Pancreas (tissue), 10 donors: ENCODE data around the gene ANKRD9. TPM values are rescaled to one million over a fixed set of nuclear protein-coding genes. Genes with fewer than 3 reads are reported as not detected.
A peak's percentile ranks its signal among the peaks of the same experiment; 100 is the strongest.

Experiments
- ATAC-seq, 4 donors: fragments of 200-7000 bp; cut with Tn5 transposase; one replicate each; pipeline versions ENCODE4 v1.8.0 to v1.9.1; 2020; ENCODE audit warnings: mild to moderate bottlenecking in 4 of 4, moderate library complexity in 4 of 4
- DNase-seq, 6 donors: peaks; one replicate each; pipeline ENCODE4 v3.0.0-alpha.2; 2020
- FAIRE-seq: peaks from 2 replicates; lab custom pipeline; 2012; peaks lifted over from hg19 to GRCh38; lab: Jason Lieb, UNC
- H3K27ac ChIP-seq, 4 donors: fragments of 200-600 bp; sonication (generic); 1 replicate in 3 of 4; 2 replicates in 1 of 4; pipeline versions ENCODE4 v1.5.0 to v1.8.0; 2020
- H3K27me3 ChIP-seq, 4 donors: fragments of 200-600 bp; one replicate each; pipeline ENCODE4 v1.8.0; 2021
- H3K36me3 ChIP-seq, 3 donors: fragments of 200-600 bp; sonication (generic) in 1 of 3; one replicate each; pipeline versions ENCODE4 v1.5.0 to v1.8.0; 2020 to 2021
- H3K4me1 ChIP-seq, 3 donors: fragments of 200-600 bp; one replicate each; pipeline ENCODE4 v1.8.0; 2021
- H3K4me3 ChIP-seq, 4 donors: fragments of 200-600 bp; sonication (generic) in 2 of 4; one replicate each; pipeline versions ENCODE4 v1.5.0 to v1.8.0; 2020 to 2021
- H3K9me3 ChIP-seq, 4 donors: fragments of 200-600 bp; one replicate each; pipeline ENCODE4 v1.8.0; 2021
- WGBS, 2 donors: extraction: QIAGEN DNeasy Blood & Tissue Kit; methylation state at CpG; one replicate each; pipeline ENCODE4 v1.1.7; 2013; 5-methylcytosine and 5-hydroxymethylcytosine counted together
- intact Hi-C, 3 donors: fragments of 100-400 bp; cut with DNase I; formaldehyde crosslinking; loops; one replicate each; pipeline versions ENCODE4 v1.11.1 to v1.14.2; 2022
- polyA plus RNA-seq, 2 donors: library from polyadenylated mRNA; stranded (reverse); fragments of 200-250 nt; gene quantifications; one replicate each; pipeline ENCODE4 v1.2.3, GENCODE V29; 2013
- total RNA-seq, 6 donors: library from RNA; stranded (reverse); fragmentation: NEBNext Ultra II Directional in 4 of 6; extraction: Animal tissue kit (Norgen Biotek cat#: 25700) in 4 of 6; gene quantifications; one replicate each; pipeline versions ENCODE4 v1.2.1 to v1.2.4, GENCODE V29; 2021 to 2023
- TF ChIP-seq, protein P1 (sequence below), 4 donors: fragments of 200-600 bp; sonication (generic) in 3 of 4; IDR thresholded peaks; one replicate each; pipeline versions ENCODE4 v1.5.0 to v1.8.0; 2021; ENCODE audit warnings: antibody characterized with exemption in 4 of 4
- donor health status: healthy with polysubstance abuse.
- donor health status: DM: no; HTN: no; CAD: no; lungs with moderate emphysema.
- donor health status: DM: no; HTN: no; CAD: no.
- donor health status: control.
- donor health status: control.
- donor health status: Bipolar disorder and iron deficiency.
- donor health status: DM: yes; HTN: yes; CAD: no.
- donor health status: DM: no; HTN: no; CAD: no.
- donor health status: DM: no; HTN: no; CAD: no.
- donor health status: DM: yes; HTN: yes; CAD: no.

The ANKRD9 gene
- total and polyA plus RNA-seq, 8 donors: 5.4 to 14.4 (median 8.5) TPM

DNA sequence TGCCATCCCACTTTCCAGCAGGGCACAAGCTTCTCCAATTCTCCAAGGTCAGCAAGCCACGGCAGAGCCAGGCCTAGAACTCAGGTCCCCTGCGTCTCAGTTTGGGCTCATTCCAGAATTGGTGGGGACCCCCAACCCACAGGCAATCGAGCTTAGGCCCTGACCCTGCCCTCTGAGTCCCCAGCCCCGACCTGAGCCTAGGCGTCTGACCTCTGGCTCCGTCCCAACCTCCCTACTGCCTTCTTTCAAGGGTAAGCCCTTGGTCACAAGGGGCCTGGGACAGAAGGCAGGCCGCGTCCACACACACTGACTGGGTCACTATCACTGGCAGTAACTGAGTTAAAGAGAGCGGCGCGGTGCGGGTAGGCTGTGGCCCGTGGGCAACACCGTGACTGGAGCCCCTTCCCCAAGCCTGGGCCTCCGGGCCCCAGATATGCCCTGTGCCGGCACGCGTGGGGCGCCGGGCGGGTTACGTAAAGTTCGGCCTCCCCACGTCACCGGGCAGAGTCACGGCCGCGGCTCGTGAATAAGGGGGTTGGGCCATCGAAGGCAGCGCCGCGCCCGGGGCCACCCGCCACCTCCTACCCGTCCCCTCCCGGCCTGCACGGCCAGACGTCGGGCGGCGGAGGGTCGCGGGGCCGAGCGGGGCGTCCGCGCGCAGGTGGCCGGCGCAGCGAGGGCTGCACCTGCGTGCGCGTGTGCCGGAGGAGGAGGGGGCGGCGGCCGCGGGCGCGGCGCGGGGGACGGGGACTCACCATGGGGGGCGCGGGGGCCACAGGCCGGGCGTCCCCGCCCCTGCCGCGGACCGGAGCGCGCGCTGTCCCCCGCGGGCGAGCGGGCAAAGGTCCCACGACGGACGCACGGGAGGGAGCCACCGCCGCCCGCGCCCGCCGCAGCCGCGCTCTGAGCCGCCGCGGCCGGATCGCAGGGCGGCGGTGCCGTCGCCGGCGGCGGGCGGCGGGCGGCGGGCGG is 516 bp downstream of the ANKRD9 start:
- ATAC-seq (peak; percentile 13 to 37 (median 22)), DNase-seq (peak; percentile 52 to 82 (median 66)), FAIRE-seq (no peak)
- Histone ChIP-seq H3K9me3 (no peaks in the 10 kb centered on the region), H3K4me1 (peaks cover 0 to 3% (median 0%) of the 10 kb centered on the region in 3 donors), H3K27ac (peak overlapping the region; percentile 60 to 78 (median 72)), H3K27me3 (no peaks in the 10 kb centered on the region), H3K4me3 (peak overlapping the region; percentile 37 to 63 (median 56)), H3K36me3 (no peaks in the 10 kb centered on the region)
- 1 to 2% methylated on average over 37 to 110 of the region's 110 CpGs for WGBS, 2 donors
- intact Hi-C loops: no loop called here
- TF ChIP-seq, protein P1, sequence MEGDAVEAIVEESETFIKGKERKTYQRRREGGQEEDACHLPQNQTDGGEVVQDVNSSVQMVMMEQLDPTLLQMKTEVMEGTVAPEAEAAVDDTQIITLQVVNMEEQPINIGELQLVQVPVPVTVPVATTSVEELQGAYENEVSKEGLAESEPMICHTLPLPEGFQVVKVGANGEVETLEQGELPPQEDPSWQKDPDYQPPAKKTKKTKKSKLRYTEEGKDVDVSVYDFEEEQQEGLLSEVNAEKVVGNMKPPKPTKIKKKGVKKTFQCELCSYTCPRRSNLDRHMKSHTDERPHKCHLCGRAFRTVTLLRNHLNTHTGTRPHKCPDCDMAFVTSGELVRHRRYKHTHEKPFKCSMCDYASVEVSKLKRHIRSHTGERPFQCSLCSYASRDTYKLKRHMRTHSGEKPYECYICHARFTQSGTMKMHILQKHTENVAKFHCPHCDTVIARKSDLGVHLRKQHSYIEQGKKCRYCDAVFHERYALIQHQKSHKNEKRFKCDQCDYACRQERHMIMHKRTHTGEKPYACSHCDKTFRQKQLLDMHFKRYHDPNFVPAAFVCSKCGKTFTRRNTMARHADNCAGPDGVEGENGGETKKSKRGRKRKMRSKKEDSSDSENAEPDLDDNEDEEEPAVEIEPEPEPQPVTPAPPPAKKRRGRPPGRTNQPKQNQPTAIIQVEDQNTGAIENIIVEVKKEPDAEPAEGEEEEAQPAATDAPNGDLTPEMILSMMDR (IDR thresholded peaks at IDR 0.05): no peak

DNA sequence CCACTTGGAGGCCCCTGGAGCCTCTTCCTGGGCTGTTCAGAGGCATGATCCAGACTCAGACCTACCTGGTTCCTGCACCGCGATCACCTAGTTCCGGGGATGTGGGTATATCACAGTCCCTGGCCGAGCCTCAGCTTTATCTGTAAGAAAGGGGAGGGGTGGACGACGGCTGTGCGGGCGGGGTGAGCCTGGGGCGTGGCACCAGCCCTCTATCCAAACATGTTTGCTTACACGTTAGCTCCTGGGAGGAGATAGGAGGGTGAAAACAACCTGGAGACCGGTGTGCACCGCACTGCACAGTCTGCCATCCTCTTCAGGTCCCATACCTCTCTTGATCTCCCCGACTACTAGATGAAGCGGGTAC is 1.2 kb downstream of the ANKRD9 start:
- Histone ChIP-seq H3K9me3 (no peaks in the 10 kb centered on the region), H3K27ac (peak overlapping the region; percentile 60 to 78 (median 72)), H3K36me3 (no peaks in the 10 kb centered on the region), H3K27me3 (no peaks in the 10 kb centered on the region), H3K4me3 (peak overlapping the region in 2 of 4 donors; percentile 61 to 63), H3K4me1 (peaks cover 0 to 3% (median 0%) of the 10 kb centered on the region in 3 donors)
- WGBS, 2 donors: 19 to 27% methylated on average over 14 of the region's 14 CpGs
- ATAC-seq (peak; percentile 4 to 27 (median 13)), DNase-seq (peak in 3 of 6 donors; percentile 41 to 50 (median 43)), FAIRE-seq (no peak)
- TF ChIP-seq, protein P1 (IDR thresholded peaks at IDR 0.05): no peak
- intact Hi-C loops: no loop called here

GRCh38 chr14:102507857-102508312 is 1.7 kb downstream of the ANKRD9 start:
- no peaks in the 10 kb centered on the region for H3K36me3 ChIP-seq
- WGBS, 2 donors: 94 to 95% methylated on average over 14 to 21 of the region's 21 CpGs
- intact Hi-C loops: no loop called here
- TF ChIP-seq, protein P1 (IDR thresholded peaks at IDR 0.05): no peak
- H3K27me3 ChIP-seq: no peaks in the 10 kb centered on the region
- no peak for ATAC-seq
- DNase-seq: no peak
- FAIRE-seq: no peak
- peaks cover 0 to 3% (median 0%) of the 10 kb centered on the region in 3 donors for H3K4me1 ChIP-seq
- H3K4me3 ChIP-seq: no peak overlapping the region
- H3K9me3 ChIP-seq: no peaks in the 10 kb centered on the region
- H3K27ac ChIP-seq: no peak overlapping the region

GRCh38 chr14:102507081-102507856 is 2.3 kb downstream of the ANKRD9 start:
- Histone ChIP-seq H3K36me3 (no peaks in the 10 kb centered on the region), H3K4me3 (no peak overlapping the region), H3K9me3 (no peaks in the 10 kb centered on the region), H3K27me3 (no peaks in the 10 kb centered on the region), H3K27ac (no peak overlapping the region), H3K4me1 (peaks cover 0 to 3% (median 0%) of the 10 kb centered on the region in 3 donors)
- DNase-seq (no peak), FAIRE-seq (no peak), ATAC-seq (no peak)
- TF ChIP-seq, protein P1 (IDR thresholded peaks at IDR 0.05): no peak
- intact Hi-C loops: no loop called here
- WGBS, 2 donors: 92 to 93% methylated on average over 94 to 115 of the region's 115 CpGs
